WI38 (cell line): ENCODE results near the gene LIX1L.
A peak's percentile ranks its signal among the peaks of the same experiment; 100 is the strongest.

Experiments
- H3K4me3 ChIP-seq: 2 replicates; pipeline ENCODE4 v1.5.1; 2011; ENCODE audit warnings: low read depth, mild to moderate bottlenecking, control low read depth, low read length
- CTCF ChIP-seq: IDR thresholded peaks from 2 replicates; pipeline ENCODE4 v1.5.1; 2012; ENCODE audit warnings: low read depth, mild to moderate bottlenecking, control low read depth, low read length

LIX1L gene

GRCh38 chr1:145961425-145962156 is 3.8 kb upstream of the LIX1L start:
- no peak for TF ChIP-seq CTCF
- peak overlapping the region; percentile 67 for H3K4me3 ChIP-seq

GRCh38 chr1:145961109-145961424 is 3.2 kb upstream of the LIX1L start:
- peak overlapping the region; percentile 67 for H3K4me3 ChIP-seq

GRCh38 chr1:145960468-145961108 is 2.8 kb upstream of the LIX1L start:
- no peak for TF ChIP-seq CTCF
- peak overlapping the region; percentile 67 for H3K4me3 ChIP-seq

More at GRCh38 chr1:145961109-145961424, 3.2 kb upstream of the LIX1L start:
- TF ChIP-seq CTCF: no peak

- peak overlapping the region; percentile 67 for H3K4me3 ChIP-seq
- no peak for TF ChIP-seq CTCF
Measured at GRCh38 chr1:145959957-145960467, 2.2 kb upstream of the LIX1L start.

GRCh38 chr1:145959333-145959732 is 1.5 kb upstream of the LIX1L start:
- TF ChIP-seq CTCF: no peak
- no peak overlapping the region for H3K4me3 ChIP-seq

- no peak overlapping the region for H3K4me3 ChIP-seq
- TF ChIP-seq CTCF: no peak
Measured at GRCh38 chr1:145958734-145959133, 917 bp upstream of the LIX1L start.

- peak overlapping the region; percentile 80 for H3K4me3 ChIP-seq
- no peak for TF ChIP-seq CTCF
Measured at GRCh38 chr1:145956781-145957442, 905 bp downstream of the LIX1L start.
